K562 (cell line): Measurements from ENCODE around the gene DNAJC12. TPM values are rescaled to one million over a fixed set of nuclear protein-coding genes. Genes with fewer than 3 reads are reported as not detected.

ENCODE experiments used
- CBFA2T2 ChIP-seq: fragments of 450-650 bp; conservative IDR thresholded peaks from 2 replicates; pipeline ENCODE4 v1.6.1; 2017; ENCODE audit warnings: mild to moderate bottlenecking
- CBX8 ChIP-seq: fragments of 200-600 bp; sonication (generic); IDR thresholded peaks from 2 replicates; pipeline ENCODE4 v1.6.1; 2012; ENCODE audit warnings: borderline replicate concordance, mixed run types, low read depth, mild to moderate bottlenecking, moderate library complexity, mixed read lengths, low read length, control low read depth, inconsistent platforms; ENCODE audit not compliant: poor library complexity, severe bottlenecking; ENCODE audit errors: extremely low read depth
- FOXJ3 ChIP-seq: sonication (generic); formaldehyde crosslinking; IDR thresholded peaks from 2 replicates; pipeline ENCODE4 v1.4.0; 2020; ENCODE audit warnings: mild to moderate bottlenecking, missing genetic modification reagents
- KAT7 ChIP-seq: sonication (generic); formaldehyde crosslinking; IDR thresholded peaks from 2 replicates; pipeline ENCODE4 v1.8.0; 2022; ENCODE audit warnings: missing genetic modification reagents, mild to moderate bottlenecking, borderline replicate concordance
- L3MBTL2 ChIP-seq: fragments of 450-650 bp; IDR thresholded peaks from 2 replicates; pipeline ENCODE4 v1.6.1; 2016; ENCODE audit warnings: mild to moderate bottlenecking, moderate library complexity
- MAFF ChIP-seq: IDR thresholded peaks from 2 replicates; pipeline ENCODE4 v1.6.1; 2012; ENCODE audit warnings: low read length, improper control_type of control experiment
- MAFK ChIP-seq: IDR thresholded peaks from 2 replicates; pipeline ENCODE4 v1.6.1; 2011; ENCODE audit warnings: low read length, improper control_type of control experiment
- MCM2 ChIP-seq: fragments of 450-650 bp; IDR thresholded peaks from 2 replicates; pipeline ENCODE4 v1.6.1; 2017; ENCODE audit warnings: low read depth, mild to moderate bottlenecking
- NR2C2 ChIP-seq, 2 experiments: fragments of 200-800 bp in 1 of 2; sonication (Bioruptor generic) in 1 of 2; sonication (generic) in 1 of 2; formaldehyde crosslinking in 1 of 2; IDR thresholded peaks; 2 replicates each; pipeline versions ENCODE4 v1.6.1 to v1.8.0; 2016 to 2022; ENCODE audit warnings: mild to moderate bottlenecking in 1 of 2, missing compliant biosample characterization in 1 of 2, missing genetic modification characterization in 1 of 2, missing genetic modification reagents in 1 of 2
- POLR2H ChIP-seq: IDR thresholded peaks from 2 replicates; pipeline ENCODE4 v1.6.1; 2016; ENCODE audit warnings: missing genetic modification characterization, low read depth, mild to moderate bottlenecking, control low read depth, missing compliant biosample characterization, moderate library complexity
- RB1 ChIP-seq: fragments of 450-650 bp; IDR thresholded peaks from 2 replicates; pipeline ENCODE4 v1.6.1; 2017; ENCODE audit warnings: low read depth, mild to moderate bottlenecking
- SIN3B ChIP-seq: fragments of 450-650 bp; IDR thresholded peaks from 2 replicates; pipeline ENCODE4 v1.6.1; 2017; ENCODE audit warnings: low read depth, mild to moderate bottlenecking, moderate library complexity
- SMARCE1 ChIP-seq: fragments of 450-650 bp; IDR thresholded peaks from 2 replicates; pipeline ENCODE4 v1.7.1; 2016; ENCODE audit warnings: mild to moderate bottlenecking
- ZFPM2 ChIP-seq: fragments of 250-450 bp; sonication (Bioruptor Pico); IDR thresholded peaks from 2 replicates; pipeline ENCODE4 v1.5.1; 2022; ENCODE audit warnings: mild to moderate bottlenecking
- ZNF77 ChIP-seq: fragments of 250-450 bp; sonication (Bioruptor Pico); IDR thresholded peaks from 2 replicates; pipeline ENCODE4 v1.5.0; 2020
- polyA plus RNA-seq, 8 experiments: library from polyadenylated mRNA; depleted of rRNA in 4 of 8; stranded (reverse) in 5 of 8; unstranded in 3 of 8; fragments of >200 nt; fragmentation: Nextera tagmentation in 2 of 8; fragmentation: Illumina TruSeq in 1 of 8; extraction: Ambion mirVana in 2 of 8; extraction: Trizol in 1 of 8; gene quantifications; 2 replicates each; pipeline versions ENCODE4 v1.2.1 to v1.2.3, GENCODE V29; 2011 to 2014; ENCODE audit warnings: inconsistent platforms in 1 of 8, missing spikeins in 1 of 8
- total RNA-seq, 7 experiments: library from RNA; depleted of rRNA in 6 of 7; stranded (reverse); fragments of >200 nt in 6 of 7; fragmentation: Illumina TruSeq in 2 of 7; extraction: Trizol in 2 of 7; gene quantifications; 2 replicates each; pipeline versions ENCODE4 v1.2.1 to v1.2.3, GENCODE V29; 2011 to 2021; ENCODE audit warnings: low replicate concordance in 1 of 7
- TF ChIP-seq, protein P1 (sequence below), 3 experiments: fragments of 200-800 bp in 1 of 3; sonication (Bioruptor generic) in 1 of 3; sonication (generic) in 1 of 3; formaldehyde crosslinking in 1 of 3; IDR thresholded peaks; 2 replicates each; pipeline versions ENCODE4 v1.6.1 to v1.8.0; 2016 to 2022; ENCODE audit warnings: mild to moderate bottlenecking in 2 of 3, missing compliant biosample characterization in 2 of 3, missing genetic modification characterization in 2 of 3, missing genetic modification reagents in 1 of 3
- TF ChIP-seq, protein P2 (sequence below): conservative IDR thresholded peaks from 2 replicates; pipeline ENCODE4 v1.6.1; 2011; ENCODE audit warnings: low read depth, mild to moderate bottlenecking, low read length; ENCODE audit not compliant: control insufficient read depth
- TF ChIP-seq, protein P3 (sequence below): fragments of 450-650 bp; IDR thresholded peaks from 2 replicates; pipeline ENCODE4 v1.6.1; 2016; ENCODE audit warnings: mild to moderate bottlenecking
- TF ChIP-seq, protein P4 (sequence below): fragments of 450-650 bp; formaldehyde crosslinking; IDR thresholded peaks from 2 replicates; pipeline ENCODE4 v1.4.0; 2020; ENCODE audit warnings: mild to moderate bottlenecking, moderate library complexity
- TF ChIP-seq, protein P5 (sequence below): fragments of 250-450 bp; sonication (Bioruptor Pico); IDR thresholded peaks from 2 replicates; pipeline ENCODE4 v1.5.1; 2021; ENCODE audit warnings: mild to moderate bottlenecking
- TF ChIP-seq, protein P6 (sequence below): fragments of 250-450 bp; sonication (Bioruptor Pico); IDR thresholded peaks from 2 replicates; pipeline ENCODE4 v1.5.0; 2021

Gene DNAJC12
- total and polyA plus RNA-seq, 9 of the 15 experiments (the other 6 are each of a cell fraction or from before 2014, with no cell fraction given), result 7.4 to 95.9 (median 68.5) TPM

DNA sequence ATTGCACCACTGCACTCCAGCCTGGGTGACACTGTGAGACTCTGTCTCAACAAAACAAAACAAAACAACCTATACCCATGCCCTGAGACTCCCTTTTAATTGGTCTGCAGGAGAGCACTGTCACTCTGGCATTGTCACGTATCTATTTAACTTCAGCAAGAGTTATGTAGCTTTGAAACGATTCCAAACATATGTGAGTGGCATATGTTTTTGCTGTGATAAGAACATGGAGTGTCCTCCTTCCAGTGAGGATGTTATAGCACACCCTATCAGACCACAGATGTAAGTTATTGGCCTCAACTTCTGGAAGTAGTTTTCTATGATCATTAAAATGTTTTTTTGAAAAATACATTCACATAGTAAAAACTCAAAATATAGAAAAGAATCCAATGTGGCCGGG is 15.5 kb upstream of the DNAJC12 start (continued):
- TF ChIP-seq, protein P1, sequence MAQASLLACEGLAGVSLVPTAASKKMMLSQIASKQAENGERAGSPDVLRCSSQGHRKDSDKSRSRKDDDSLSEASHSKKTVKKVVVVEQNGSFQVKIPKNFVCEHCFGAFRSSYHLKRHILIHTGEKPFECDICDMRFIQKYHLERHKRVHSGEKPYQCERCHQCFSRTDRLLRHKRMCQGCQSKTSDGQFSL (CRISPR knock-in tag; IDR thresholded peaks at IDR 0.05), result no peak
- TF ChIP-seq, protein P1 (tag; IDR thresholded peaks at IDR 0.05), result no peak
- TF ChIP-seq MAFK, result no peak; the same call in 1 of the 2 replicates
- no peak for TF ChIP-seq FOXJ3
- TF ChIP-seq, protein P2, sequence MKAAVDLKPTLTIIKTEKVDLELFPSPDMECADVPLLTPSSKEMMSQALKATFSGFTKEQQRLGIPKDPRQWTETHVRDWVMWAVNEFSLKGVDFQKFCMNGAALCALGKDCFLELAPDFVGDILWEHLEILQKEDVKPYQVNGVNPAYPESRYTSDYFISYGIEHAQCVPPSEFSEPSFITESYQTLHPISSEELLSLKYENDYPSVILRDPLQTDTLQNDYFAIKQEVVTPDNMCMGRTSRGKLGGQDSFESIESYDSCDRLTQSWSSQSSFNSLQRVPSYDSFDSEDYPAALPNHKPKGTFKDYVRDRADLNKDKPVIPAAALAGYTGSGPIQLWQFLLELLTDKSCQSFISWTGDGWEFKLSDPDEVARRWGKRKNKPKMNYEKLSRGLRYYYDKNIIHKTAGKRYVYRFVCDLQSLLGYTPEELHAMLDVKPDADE, result no peak
- no peak for TF ChIP-seq POLR2H (tag)
- TF ChIP-seq MAFF, result no peak
- no peak for TF ChIP-seq CBX8
- TF ChIP-seq, protein P3, sequence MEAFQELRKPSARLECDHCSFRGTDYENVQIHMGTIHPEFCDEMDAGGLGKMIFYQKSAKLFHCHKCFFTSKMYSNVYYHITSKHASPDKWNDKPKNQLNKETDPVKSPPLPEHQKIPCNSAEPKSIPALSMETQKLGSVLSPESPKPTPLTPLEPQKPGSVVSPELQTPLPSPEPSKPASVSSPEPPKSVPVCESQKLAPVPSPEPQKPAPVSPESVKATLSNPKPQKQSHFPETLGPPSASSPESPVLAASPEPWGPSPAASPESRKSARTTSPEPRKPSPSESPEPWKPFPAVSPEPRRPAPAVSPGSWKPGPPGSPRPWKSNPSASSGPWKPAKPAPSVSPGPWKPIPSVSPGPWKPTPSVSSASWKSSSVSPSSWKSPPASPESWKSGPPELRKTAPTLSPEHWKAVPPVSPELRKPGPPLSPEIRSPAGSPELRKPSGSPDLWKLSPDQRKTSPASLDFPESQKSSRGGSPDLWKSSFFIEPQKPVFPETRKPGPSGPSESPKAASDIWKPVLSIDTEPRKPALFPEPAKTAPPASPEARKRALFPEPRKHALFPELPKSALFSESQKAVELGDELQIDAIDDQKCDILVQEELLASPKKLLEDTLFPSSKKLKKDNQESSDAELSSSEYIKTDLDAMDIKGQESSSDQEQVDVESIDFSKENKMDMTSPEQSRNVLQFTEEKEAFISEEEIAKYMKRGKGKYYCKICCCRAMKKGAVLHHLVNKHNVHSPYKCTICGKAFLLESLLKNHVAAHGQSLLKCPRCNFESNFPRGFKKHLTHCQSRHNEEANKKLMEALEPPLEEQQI, result no peak
- TF ChIP-seq SMARCE1, result no peak
- no peak for TF ChIP-seq L3MBTL2
- TF ChIP-seq, protein P4, sequence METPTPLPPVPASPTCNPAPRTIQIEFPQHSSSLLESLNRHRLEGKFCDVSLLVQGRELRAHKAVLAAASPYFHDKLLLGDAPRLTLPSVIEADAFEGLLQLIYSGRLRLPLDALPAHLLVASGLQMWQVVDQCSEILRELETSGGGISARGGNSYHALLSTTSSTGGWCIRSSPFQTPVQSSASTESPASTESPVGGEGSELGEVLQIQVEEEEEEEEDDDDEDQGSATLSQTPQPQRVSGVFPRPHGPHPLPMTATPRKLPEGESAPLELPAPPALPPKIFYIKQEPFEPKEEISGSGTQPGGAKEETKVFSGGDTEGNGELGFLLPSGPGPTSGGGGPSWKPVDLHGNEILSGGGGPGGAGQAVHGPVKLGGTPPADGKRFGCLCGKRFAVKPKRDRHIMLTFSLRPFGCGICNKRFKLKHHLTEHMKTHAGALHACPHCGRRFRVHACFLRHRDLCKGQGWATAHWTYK (CRISPR knock-in tag), result no peak
- TF ChIP-seq MCM2, result no peak
- no peak for TF ChIP-seq SIN3B
- TF ChIP-seq, protein P5, sequence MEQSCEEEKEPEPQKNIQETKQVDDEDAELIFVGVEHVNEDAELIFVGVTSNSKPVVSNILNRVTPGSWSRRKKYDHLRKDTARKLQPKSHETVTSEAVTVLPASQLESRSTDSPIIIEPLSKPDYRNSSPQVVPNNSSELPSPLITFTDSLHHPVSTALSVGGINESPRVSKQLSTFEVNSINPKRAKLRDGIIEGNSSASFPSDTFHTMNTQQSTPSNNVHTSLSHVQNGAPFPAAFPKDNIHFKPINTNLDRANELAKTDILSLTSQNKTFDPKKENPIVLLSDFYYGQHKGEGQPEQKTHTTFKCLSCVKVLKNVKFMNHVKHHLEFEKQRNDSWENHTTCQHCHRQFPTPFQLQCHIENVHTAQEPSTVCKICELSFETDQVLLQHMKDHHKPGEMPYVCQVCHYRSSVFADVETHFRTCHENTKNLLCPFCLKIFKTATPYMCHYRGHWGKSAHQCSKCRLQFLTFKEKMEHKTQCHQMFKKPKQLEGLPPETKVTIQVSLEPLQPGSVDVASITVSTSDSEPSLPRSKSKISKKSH (CRISPR knock-in tag), result no peak
- TF ChIP-seq NR2C2 (CRISPR knock-in tag; IDR thresholded peaks at IDR 0.05), result no peak
- no peak for TF ChIP-seq NR2C2 (tag; IDR thresholded peaks at IDR 0.05)
- TF ChIP-seq, protein P6, sequence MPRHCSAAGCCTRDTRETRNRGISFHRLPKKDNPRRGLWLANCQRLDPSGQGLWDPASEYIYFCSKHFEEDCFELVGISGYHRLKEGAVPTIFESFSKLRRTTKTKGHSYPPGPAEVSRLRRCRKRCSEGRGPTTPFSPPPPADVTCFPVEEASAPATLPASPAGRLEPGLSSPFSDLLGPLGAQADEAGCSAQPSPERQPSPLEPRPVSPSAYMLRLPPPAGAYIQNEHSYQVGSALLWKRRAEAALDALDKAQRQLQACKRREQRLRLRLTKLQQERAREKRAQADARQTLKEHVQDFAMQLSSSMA (CRISPR knock-in tag), result no peak
- TF ChIP-seq CBFA2T2, result peak; percentile 73
- no peak for TF ChIP-seq KAT7 (CRISPR knock-in tag)
- TF ChIP-seq ZFPM2 (CRISPR knock-in tag), result no peak
- TF ChIP-seq RB1, result no peak
- TF ChIP-seq ZNF77, result no peak
